SIG-M5 treated with dmso at 0.1 percent for 504 hours (cell line): ENCODE data around the gene BCL7B.
A peak's percentile ranks its signal among the peaks of the same experiment; 100 is the strongest.
"Not testable (repeated sequence)": the region's sequence is repeated elsewhere in the genome, so short reads cannot be mapped to it uniquely, and the experiment has no call there.

ENCODE experiments used
- DNase-seq: peaks from one replicate; lab custom pipeline; 2025; ENCODE audit not compliant: unreplicated experiment; lab: John Stamatoyannopoulos, UW

The BCL7B gene

DNA sequence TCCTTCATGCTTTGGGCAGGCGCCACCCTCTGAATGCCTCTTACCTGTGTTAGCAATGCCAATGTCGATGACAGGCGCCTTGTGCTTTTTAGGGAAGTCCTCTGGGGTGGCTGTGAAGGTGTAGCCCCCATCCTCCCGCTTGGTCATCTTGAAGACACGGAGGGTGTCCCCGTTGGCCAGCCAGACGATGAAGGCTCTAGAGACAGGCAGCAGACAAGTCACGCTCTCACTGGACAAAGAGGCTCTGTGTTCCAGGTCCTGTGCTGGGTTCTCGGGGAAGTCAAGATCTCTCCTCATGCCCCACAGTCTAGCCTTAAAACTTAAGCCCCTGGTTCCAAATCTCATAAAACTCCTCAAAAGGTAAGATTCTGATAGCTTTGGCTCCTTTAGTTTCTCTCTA, 15.8 kb upstream of the BCL7B start:
- no peak for DNase-seq

DNA sequence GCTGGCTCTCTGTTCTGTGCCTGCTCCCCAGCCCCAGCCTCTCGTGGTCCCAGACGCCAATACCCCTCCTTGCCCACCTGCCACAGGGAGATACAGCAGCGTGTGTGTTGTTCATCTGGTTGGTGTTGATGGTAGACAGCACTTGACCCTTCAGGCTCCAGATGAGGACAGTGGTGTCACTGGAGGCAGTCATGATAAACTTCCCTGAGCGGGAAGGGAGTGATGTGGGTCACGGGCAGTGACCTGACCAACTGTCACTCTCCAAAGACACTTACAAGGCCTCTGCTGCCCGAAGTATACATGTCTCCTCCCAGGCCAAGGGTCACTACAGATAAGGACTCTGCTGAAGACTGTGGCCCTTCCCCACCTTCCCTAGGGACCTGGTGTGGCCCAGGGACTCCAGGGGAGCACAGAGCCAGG, 15.3 kb upstream of the BCL7B start:
- no peak for DNase-seq

DNA sequence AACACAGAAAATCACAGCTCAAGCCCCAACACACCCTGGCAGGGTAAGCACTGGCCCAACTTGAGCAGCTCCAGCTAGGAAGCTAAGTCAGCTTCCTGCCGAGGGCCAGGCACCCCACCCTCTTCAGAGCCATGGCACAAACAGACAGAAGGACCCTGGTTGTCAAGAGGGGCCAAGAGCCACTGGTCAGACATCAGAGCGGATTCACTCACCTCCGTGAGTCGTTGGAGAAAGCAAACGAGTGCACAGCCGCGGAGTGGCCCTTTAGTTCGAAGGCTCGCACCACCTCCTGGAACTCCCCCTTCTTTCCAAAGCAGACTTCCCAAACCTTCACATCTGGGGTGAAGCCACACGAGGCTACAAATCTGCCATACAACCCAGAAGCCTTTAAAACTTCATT, 13.5 kb upstream of the BCL7B start:
- no peak for DNase-seq

DNA sequence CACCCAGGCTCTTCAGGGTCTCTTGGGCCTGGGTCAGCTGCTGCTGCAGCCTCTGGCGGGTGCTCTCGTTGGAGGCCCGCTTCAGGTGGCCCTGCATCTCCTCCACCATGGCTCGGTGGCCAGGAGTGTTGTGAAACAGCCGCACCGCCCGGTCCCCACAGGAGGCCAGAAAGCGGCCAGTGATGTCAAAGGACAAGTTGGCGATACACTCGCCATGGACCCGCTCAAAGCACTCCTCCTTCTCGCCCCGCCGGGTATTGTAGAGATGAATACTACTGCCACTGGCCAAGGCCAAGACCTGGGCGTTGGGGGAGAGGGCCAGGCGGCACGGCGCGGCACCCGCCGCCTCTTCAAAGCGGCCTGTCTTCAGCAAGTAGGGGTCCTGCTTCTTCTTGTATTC, 13.0 kb upstream of the BCL7B start:
- DNase-seq: no peak

DNA sequence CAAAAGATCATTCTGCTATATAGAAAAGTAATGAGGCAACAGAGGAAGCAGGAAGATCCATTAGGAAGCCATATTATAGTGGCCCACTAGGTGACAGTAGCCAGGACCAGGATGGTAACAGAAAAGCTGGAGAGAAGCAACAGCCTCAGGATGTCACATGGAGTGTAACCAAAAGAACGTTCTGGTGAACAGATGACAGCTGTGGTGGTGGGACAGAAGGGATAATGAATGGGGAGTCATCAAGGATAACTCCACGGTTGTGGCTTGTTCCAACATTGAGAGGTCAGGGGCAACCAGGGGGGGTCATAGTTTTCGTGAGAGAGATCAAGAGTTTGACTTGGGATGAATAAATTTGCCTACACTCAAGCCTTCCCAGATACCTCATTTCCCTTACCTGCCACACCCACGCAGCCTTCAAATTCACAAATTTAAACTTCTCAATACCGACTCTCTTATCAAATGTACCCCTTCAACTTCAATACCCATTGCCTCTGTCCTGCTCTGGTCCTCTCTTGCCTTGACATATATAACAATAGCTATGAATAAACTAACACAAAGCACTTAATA, 11.6 kb upstream of the BCL7B start:
- no peak for DNase-seq

DNA sequence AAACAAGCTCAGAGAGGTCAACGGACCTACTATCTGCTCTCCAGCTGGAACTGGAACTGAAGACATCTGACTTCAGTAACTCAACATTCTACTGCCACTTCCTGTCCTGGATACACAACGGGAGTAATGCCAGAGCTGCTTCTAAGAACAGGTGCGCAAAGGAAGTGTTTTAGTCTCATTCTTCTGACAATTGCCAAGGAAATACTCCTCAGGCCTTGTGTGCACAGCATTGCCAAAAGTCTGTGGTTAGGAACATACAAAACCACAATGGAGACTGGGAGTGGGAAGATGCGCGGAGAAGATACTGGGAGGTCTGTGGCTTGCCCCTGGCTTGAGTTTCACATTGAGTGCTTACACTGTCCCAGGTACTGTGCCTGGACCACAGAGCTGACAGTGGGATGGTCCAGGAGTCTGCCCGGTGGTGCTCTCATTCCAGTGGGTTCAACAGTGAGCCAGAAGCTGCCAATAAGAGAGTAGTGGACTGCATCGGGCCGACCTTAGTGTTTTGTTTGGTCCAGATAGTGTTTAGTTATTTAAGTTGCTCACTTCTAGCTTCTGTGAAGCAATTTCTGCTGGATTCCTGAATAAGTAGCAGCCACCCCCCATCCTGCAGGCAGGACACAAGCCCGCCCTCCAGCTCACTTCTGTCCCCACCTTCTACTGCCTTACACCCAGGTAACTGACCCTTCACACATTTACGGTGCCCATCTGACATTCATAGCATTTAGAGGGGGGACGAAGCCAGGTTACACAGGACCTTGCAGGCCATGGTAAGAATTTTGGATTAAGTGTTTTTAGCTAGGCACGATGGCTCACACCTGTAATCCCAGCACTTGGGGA, 10.6 kb upstream of the BCL7B start:
- DNase-seq: no peak

DNA sequence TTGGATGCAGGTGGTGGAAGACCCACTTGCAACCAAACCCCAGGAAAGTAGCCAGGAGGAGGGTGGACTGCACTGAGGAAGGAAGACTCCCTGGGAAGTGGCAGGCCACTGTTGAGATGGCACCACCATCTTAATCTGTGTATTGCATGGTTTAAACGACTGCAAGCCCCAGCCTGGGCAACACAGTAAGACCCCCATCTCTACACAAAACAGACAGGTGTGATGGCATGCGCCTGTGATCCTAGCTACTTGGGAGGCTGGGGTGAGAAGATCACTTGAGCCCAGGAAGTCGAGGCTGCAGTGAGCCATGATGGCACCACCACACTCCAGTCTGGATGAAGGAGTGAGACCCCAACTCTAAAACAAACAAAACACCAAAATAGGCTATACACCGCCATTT, 9.7 kb upstream of the BCL7B start:
- no peak for DNase-seq

DNA sequence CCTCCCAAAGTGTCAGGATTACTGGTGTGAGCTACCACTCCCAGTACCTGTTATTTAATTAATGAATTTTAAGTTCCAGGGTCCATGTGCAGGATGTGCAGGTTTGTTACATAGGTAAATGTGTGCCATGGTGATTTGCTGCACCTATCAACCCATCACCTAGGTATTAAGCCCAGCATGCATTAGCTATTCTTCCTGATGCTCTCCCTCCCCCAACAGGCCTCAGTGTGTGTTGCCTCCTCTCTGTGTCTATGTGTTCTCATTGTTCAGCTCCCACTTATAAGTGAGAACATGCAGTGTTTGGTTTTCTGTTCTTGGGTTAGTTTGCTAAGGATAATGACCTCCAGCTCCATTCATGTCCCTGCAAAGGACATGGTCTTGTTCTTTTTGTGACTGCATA, 8.9 kb upstream of the BCL7B start:
- DNase-seq: not testable (repeated sequence)

DNA sequence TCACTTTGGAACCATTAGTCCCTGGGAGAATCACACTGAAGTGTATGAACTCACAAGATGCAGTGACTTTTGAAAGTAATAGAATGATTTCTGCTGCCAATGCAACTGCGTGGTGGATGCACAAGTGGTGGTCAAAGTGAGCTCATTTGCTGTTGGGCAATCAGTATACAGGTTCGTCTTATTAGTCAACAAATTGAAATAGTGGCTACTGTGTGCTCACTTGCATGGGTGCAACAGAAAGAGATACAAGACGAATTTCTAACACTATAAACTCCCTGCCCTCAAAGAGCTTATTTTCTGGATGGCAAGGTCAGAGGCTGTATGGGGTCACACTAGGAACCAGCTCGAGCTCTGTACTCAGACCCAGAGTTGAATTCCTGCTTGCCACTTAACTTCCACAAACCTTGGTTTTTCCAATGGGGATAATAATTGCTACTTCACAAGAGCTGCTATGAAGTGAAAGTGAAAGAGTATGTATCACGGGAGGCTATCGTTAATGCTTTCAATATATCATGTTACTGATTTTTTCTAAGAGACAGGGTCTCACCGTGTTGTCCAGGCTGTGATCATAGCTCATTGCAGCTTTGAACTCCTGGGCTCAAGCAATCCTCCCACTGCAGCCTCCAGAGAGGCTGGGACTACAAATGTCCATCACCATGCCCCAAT, 8.3 kb upstream of the BCL7B start:
- DNase-seq: no peak

DNA sequence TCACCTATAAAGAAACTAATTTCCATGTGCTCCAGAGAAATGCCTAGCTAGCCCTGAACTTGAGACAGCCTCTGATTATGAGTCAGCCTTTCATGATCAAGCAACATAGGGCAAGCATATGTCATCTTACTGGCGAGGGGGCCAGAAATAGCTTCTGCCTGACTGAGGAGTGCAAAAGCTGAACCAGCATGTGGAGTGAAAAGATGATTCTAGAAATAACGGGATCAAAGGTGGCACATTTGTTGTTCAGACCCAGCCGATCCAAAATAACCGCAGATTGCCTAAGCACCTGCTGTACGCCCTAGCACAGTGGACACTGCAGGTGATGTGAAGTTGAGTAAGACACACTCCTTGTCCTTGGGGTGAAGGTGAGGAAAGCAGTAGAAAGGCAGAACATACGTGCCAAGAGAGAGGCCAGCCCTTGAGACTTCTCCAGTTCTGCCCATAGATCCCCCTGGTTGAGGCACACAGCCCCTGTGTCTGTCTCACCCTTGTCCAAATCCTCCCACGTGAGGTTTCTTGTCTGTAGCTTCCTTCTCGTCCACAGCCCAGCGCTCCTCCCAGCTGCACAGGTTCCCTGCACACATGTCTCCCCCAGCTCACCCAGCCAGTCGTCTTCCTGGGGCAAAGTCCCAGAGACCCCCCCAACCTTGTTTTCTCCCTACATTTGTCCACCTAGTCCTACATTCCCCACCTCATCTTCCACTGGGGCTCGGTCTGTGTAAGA, 2.8 kb upstream of the BCL7B start:
- DNase-seq: peak; percentile 59

DNA sequence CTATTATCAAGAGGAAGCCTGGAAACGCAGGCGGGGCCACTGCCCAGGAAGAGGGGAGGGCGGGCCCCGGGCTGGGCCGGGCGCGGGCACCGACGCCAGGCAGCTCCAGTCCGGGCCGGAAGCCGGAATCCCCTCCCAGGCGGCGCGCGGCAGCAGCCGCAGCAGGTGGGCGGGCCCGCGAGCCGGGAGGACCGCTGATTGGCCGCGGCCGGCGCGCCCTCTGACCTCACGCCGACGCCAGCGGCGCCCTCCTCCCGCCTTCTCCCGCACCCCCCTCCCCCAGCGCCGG, 438 bp downstream of the BCL7B start:
- DNase-seq: peak; percentile 93

DNA sequence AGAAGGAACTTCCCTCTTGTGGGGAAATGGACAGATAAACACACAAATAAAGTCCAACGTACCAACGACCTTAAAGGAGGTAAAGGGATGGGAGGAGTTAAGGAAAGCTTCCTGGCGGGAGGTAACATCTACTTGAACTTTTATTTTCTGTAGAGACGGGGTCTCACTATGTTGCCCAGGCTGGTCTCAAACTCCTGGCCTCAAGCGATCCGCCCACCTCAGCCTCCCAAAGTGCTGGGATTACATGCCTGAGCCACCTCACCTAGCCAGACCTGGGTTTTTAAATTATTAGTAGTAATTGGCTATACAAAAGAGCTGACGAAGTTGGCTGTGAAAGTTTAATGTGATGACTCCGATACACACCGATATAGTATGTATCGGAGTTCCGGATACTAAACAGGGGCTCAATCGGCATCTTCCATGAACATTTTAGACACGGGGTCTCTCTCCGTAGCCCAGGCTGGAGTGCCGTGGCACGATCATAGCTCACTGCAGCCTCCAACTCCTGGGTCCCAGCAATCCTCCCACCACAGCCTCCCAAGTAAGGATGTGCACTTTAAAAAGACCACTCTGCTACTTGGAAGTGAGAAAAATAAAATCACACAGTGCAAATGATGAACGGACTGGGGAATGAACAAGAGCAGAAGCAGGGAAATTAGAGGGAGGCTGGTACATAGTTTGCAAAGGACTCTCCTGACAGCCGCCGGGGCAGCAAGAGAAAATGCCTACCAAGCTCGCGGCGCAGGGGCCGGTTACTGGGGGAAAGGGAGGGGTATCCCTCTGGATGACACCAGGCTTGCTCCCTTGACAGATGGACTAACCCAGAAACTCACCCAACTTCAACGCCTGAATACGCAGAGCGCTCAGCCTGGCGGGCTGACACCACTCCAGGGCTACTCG, 1.0 kb downstream of the BCL7B start:
- no peak for DNase-seq

DNA sequence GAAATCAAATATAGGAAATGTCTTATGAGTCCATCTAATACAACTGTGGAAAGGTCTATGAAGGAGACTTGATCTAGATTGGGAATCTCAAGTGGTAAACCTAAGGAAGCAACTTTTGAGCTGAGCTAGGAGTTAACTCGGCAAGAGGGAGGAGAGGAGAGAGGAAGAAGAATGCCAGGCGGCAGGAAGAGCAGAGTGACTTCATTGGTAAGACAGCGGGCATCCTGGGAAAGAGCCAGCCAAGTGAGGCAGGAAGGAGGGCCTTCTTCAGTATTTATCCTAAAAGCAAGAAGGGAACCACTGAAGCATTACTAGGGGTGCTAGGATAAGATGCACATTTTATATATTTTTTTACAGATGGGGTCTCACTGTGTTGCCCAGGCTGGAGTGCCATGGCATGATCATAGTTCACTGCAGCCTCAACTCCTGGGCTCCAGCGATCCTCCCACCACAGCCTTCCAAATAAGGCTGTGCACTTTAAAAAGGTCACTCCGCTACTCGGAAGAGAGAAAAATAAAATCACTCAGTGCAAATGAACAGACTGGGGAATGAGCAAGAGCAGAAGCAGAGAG, 2.0 kb downstream of the BCL7B start:
- DNase-seq: no peak

DNA sequence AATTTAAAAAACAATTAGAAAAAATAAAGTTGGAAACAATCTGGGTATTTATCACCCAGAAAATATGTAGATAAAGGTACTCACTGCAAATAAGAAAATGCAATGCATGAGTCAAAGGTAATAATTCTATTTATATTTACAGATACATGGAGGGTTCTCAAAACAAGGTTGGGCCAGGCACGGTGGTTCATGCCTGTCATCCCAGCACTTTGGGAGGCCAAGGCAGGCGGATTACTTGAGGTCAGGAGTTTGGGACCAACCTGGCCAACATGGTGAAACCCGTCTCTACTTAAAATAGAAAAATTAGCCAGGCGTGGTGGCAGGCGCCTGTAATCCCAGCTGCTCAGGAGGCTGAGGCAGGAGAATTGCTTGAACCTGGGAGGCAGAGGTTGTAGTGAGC, 7.4 kb downstream of the BCL7B start:
- DNase-seq: not testable (repeated sequence)

DNA sequence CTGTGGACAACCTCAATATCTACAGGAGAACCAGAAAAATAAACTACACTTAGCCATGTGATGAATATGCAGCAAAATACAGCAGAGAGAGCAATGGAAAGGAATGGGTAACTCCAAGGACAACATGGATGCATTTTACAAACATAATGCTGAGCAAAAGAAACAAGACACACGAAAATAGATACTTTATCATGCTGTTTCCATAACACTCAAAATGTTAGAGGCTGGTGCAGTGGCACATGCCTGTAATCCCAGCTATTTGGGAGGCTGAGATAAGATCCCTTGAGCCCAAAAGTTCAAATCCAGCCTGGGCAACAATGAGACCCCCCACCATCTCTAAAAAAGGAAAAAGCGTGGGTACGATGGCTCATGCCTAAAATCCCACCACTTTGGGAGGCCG, 8.3 kb downstream of the BCL7B start:
- DNase-seq: no peak

DNA sequence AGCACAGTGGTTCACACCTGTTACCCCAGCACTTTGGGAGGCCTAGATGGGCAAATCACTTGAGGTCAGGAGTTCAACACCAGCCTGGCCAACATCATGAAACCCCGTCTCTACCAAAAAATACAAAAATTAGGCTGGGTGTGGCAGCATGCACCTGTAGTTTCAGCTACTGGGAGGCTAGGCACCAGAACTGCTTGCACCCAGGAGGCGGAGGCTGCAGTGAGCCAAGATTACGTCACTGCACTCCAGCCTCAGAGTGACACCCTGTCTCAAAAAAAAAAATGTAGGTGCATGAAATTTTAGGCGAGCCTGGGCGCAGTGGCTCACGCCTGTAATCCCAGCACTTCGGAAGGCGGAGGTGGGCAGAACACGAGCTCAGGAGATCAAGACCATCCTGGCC, 9.6 kb downstream of the BCL7B start:
- no peak for DNase-seq

DNA sequence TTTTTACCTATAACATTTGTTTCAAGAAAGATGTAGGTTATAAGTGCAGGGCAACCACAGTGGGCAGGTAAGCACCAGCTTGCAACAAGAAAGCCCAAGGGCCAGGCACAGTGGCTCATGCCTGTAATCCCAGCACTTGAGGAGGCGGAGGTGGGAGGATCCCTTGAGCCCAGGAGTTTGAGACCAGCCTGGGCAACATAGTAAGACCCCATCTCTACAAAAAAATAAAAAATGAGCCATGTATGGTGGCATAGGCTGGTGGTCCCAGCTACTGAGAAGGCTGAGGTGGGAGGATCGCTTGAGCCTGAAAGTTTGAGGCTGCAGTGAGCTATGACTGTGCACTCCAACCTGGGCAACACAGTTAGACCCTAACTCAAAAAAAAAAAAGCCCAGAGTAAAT, 12.8 kb downstream of the BCL7B start:
- no peak for DNase-seq

DNA sequence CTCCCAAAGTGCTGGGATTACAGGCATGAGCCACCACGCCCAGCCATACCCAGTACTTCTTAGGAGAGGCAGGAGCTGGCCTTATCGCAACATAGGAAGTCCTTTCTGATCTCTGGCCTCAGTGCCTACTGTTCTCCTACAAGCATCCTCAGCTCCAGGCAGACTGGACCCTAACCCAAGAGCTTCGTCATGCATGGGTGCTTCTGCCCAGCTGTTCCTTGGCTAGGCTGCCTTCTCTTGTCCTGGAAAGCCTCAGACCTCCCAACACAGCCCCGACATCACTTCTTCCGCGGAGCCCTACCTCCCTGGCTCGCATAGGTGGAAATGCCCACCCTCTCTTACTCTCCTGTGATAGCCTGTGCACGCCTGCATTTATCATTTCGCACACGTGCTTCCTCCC, 15.8 kb downstream of the BCL7B start:
- no peak for DNase-seq

DNA sequence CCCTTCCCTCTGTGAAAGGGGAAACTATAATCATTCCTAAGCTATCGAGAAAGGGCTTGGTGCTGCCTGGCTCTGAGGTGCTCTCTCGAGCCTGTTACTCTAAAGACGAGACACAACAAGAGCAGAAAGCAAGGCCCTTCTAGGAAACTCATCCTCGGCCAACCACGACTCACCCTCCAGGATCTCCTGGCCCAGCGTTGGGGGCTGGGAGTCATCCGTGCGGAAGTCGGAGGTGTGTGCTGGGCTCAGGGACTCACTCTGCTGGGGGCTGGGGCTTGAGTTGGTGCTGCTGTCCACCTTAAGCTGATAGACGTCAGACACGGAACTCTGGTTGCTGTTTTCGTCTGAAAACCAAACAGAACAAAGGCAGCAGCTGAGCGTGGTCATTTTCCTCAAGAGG, 17.8 kb downstream of the BCL7B start:
- DNase-seq: no peak

DNA sequence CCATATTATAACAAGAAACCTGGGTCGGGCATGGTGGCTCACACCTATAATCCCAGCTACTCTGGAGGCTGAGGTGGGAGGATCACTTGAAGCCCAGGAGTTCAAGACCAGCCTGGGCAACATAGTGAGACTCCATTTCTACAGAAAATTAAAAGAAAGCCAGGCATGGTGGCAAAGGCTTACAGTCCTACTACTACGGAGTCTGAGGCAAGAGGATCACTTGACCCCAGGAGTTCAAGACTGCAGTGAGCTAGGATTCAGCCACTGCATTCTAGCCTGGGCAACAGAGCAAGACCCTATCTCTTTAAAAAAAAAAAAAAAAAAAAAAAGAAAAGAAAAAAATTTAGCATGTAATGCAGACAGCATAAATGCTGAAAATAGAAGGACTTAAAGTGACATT, 19.0 kb downstream of the BCL7B start:
- DNase-seq: not testable (repeated sequence)

DNA sequence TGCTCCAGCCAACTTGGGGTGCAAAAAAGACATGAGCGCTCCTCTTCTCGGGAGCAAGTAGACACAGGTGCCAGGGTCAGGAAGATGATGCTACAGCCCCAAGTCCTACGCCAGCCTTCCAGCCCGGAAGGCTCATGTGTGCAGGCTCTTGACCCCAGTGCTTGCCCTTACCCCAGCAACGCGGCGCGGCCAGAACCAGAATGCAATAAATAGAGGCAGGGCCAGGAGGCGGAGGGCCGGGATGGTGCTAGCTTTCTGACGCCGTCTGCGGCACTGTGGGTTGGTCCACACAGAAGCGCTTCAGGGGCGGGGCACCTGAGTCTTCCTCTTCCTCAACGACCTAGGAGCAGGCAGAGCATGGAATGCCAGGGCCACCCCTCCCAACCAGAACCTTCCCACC, 20.4 kb downstream of the BCL7B start:
- no peak for DNase-seq
